Type B pancreatic cell (in vitro differentiated cells): Measurements from ENCODE around the gene SRRM5. TPM values are rescaled to one million over a fixed set of nuclear protein-coding genes. Genes with fewer than 3 reads are reported as not detected.

Experiments
- DNase-seq: peaks from one replicate; pipeline ENCODE4 v3.0.0; 2021; ENCODE audit warnings: mixed read lengths; ENCODE audit not compliant: unreplicated experiment; ENCODE audit errors: extremely low spot score
- H3K27ac Mint-ChIP-seq: 2 replicates; pipeline ENCODE4 v1.8.0; 2021; ENCODE audit warnings: mild to moderate bottlenecking, mixed read lengths
- H3K27me3 Mint-ChIP-seq: 2 replicates; pipeline ENCODE4 v1.8.0; 2021; ENCODE audit warnings: mixed read lengths
- H3K36me3 Mint-ChIP-seq: 2 replicates; pipeline ENCODE4 v1.8.0; 2021; ENCODE audit warnings: mixed read lengths
- H3K4me1 Mint-ChIP-seq: one replicate; pipeline ENCODE4 v1.8.0; 2021; ENCODE audit warnings: mixed read lengths; ENCODE audit not compliant: unreplicated experiment
- H3K4me3 Mint-ChIP-seq: 2 replicates; pipeline ENCODE4 v1.8.0; 2021; ENCODE audit warnings: mild to moderate bottlenecking, mixed read lengths
- H3K9me3 Mint-ChIP-seq: 2 replicates; pipeline ENCODE4 v1.8.0; 2021; ENCODE audit warnings: mixed read lengths
- total RNA-seq: library from RNA; stranded (reverse); gene quantifications from 2 replicates; pipeline ENCODE4 v1.2.1, GENCODE V29; 2021; ENCODE audit warnings: low replicate concordance
- TF ChIP-seq, protein P1 (sequence below): fragments of 200-600 bp; sonication (generic); conservative IDR thresholded peaks from 2 replicates; pipeline ENCODE4 v1.5.0; 2021; ENCODE audit warnings: antibody characterized with exemption, mild to moderate bottlenecking

SRRM5 gene
- total RNA-seq, 1 donor from 2014 or later: 0.56 TPM

DNA sequence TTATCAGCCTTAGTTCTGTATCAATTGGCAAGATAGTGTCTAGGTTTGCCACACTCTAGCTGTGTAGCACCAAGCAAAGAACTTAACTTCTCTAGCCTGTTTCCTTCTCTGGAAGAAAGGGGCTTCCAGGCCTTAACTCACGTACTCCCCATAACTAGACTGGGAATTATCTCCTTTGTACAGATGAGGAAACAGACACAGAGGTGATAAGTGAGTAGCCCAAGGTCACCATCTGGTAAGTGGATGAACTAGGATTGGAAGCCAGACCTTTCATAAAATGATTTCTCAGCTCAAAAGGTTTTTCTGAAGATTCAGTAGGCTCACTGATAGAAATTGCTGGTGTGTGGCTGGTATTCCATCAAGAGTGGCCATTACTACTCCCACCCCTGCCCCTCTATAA lies 4.4 kb downstream of the SRRM5 start:
- no peaks in the 10 kb centered on the region for H3K9me3 Mint-ChIP-seq
- no peak overlapping the region for H3K27ac Mint-ChIP-seq
- TF ChIP-seq, protein P1, sequence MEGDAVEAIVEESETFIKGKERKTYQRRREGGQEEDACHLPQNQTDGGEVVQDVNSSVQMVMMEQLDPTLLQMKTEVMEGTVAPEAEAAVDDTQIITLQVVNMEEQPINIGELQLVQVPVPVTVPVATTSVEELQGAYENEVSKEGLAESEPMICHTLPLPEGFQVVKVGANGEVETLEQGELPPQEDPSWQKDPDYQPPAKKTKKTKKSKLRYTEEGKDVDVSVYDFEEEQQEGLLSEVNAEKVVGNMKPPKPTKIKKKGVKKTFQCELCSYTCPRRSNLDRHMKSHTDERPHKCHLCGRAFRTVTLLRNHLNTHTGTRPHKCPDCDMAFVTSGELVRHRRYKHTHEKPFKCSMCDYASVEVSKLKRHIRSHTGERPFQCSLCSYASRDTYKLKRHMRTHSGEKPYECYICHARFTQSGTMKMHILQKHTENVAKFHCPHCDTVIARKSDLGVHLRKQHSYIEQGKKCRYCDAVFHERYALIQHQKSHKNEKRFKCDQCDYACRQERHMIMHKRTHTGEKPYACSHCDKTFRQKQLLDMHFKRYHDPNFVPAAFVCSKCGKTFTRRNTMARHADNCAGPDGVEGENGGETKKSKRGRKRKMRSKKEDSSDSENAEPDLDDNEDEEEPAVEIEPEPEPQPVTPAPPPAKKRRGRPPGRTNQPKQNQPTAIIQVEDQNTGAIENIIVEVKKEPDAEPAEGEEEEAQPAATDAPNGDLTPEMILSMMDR: no peak
- H3K4me1 Mint-ChIP-seq: peaks cover 27% of the 10 kb centered on the region
- DNase-seq: no peak
- H3K27me3 Mint-ChIP-seq: no peaks in the 10 kb centered on the region
- H3K4me3 Mint-ChIP-seq: no peak overlapping the region
- H3K36me3 Mint-ChIP-seq: peaks cover 25% of the 10 kb centered on the region

DNA sequence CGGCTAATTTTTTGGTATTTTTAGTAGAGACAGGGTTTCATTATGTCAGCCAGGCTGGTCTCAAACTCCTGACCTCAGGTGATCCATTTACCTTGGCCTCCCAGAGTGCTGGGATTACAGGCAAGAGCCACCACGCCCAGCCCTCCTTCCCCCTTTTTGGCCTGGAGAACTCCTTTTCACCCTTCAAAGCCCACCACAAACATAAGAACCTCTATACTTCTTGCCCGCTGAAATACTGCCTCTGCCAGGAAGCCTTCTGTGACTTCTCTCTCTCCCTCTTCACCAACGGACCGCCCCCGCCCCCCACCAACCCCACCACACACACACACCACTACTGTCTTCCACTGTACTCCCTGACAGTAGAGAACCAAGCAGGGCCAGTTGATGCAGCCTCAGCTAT lies 5.1 kb downstream of the SRRM5 start:
- H3K27ac Mint-ChIP-seq: no peak overlapping the region
- DNase-seq: no peak
- no peak overlapping the region for H3K4me3 Mint-ChIP-seq
- H3K27me3 Mint-ChIP-seq: no peaks in the 10 kb centered on the region
- peaks cover 25% of the 10 kb centered on the region for H3K4me1 Mint-ChIP-seq
- peaks cover 27% of the 10 kb centered on the region for H3K36me3 Mint-ChIP-seq
- H3K9me3 Mint-ChIP-seq: no peaks in the 10 kb centered on the region
- TF ChIP-seq, protein P1: no peak

DNA sequence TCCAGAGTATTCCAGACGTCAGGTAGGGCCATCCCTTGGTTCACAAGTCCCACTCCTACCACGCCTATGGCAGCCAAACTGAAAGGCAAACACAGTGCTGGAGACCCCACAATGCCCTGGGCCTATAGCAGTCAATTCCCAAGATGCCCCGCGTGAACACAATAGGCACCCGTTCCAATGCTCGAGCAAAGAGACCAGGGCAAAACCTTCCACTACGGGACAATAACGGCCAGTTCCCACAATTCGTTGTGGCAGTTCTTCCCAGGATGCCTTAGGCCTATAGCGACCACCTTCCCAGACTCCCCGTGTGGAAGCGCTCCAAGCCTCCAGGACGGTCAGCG lies 7.0 kb downstream of the SRRM5 start:
- Mint-ChIP-seq H3K27ac (peak overlapping the region; percentile 98), H3K27me3 (no peaks in the 10 kb centered on the region), H3K4me1 (peaks cover 24% of the 10 kb centered on the region), H3K36me3 (peaks cover 11% of the 10 kb centered on the region), H3K4me3 (peak overlapping the region; percentile 96), H3K9me3 (no peaks in the 10 kb centered on the region)
- TF ChIP-seq, protein P1: no peak
- no peak for DNase-seq

DNA sequence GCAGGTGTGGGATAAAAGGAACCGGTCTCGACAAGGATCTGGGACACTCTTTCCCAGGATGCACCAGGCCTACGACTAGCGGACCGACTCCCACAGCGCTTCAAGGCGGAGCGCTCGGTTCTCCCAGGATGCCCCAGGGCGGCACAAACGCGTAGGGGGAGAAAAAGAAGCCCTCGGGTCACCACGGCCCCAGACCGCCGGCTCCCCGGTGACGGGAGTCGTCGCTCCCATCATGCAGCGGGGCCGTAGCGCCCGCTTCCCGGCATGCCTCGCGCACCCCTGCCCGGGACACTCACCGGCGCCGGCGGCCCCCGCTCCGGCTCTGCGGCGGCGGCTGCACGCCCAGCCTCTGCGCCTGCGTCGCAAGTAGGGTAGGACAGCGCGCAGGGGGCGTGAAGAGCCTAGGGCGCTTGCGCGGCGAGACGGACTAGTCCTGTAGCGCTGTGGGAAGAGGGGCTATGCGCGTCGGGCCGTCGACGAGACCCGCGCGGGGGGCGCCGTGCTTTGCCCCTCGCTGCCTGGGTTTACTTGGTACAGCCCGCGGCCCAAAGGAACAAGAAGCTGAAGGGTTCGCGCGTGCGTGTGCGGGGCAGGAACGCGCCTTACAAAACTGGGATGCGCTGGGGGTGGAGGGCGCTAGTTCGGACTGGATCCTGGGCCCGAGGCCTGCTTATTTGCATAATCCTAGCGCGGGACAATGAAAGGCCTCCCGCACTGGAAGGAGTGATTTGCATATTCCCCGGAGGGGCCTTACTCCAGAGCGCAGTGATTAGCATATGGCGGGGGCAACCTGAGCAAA lies 7.6 kb downstream of the SRRM5 start, which contains the start of gene ZNF428:
TSS of gene ZNF428 (minus strand) at position 368 of the 799 bp plus-strand sequence. CDS start 5,325 bp downstream, outside the sequence.
- Mint-ChIP-seq H3K27me3 (no peaks in the 10 kb centered on the region), H3K4me1 (peaks cover 24% of the 10 kb centered on the region), H3K4me3 (peak within 1 kb of the TSS; percentile 96), H3K27ac (peak within 1 kb of the TSS; percentile 98), H3K36me3 (peaks cover 16% of the 10 kb centered on the region), H3K9me3 (no peaks in the 10 kb centered on the region)
- DNase-seq: peak; percentile 89
- TF ChIP-seq, protein P1: no peak

DNA sequence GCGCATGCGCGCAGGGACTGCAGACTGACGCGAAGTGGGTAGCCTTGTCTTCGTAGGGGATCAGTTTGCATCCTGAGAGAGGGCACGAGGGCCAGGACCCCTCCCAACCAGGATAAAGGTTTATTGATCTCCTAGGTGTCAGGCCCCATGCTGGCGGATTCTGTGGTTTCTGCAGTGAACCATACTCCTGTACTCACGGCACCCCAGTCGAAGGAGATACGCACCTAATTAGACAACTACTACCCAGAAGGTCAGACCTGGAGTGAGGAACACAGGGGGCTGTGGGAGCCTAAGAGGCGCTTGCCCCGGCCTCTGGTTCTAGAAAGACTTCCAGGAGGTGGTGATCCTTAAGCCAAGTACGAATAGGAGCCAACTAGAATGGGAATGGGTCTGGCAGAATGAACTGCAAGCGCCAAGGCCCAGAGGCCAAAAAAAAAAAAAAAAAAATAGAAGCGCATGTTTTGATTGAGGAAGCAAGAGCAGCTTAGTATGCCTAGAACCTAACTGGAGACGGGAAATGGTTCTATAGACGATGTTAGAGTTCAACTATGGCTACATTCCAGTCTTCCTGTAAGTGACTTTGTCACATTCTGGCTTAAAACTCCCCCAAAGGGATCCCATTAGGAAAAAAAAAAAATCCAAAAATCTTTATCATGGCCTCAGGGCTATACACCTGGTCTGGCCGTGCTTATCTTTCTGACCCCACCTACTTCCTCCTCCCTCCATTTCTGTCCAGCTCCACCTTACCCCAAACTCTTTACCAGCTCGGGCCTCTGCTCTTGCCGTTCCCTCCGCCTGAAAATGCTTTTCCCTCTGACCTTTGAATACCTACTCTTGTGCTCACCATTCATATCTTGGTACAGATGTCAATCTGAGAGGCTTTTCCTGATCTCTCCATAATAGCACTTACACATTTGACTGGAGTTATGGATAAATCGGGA lies 8.4 kb downstream of the SRRM5 start:
- no peak for DNase-seq
- H3K4me3 Mint-ChIP-seq: peak overlapping the region; percentile 96
- no peaks in the 10 kb centered on the region for H3K27me3 Mint-ChIP-seq
- H3K4me1 Mint-ChIP-seq: peaks cover 24% of the 10 kb centered on the region
- no peaks in the 10 kb centered on the region for H3K9me3 Mint-ChIP-seq
- peaks cover 18% of the 10 kb centered on the region for H3K36me3 Mint-ChIP-seq
- TF ChIP-seq, protein P1: no peak
- H3K27ac Mint-ChIP-seq: peak overlapping the region; percentile 98
